Activated CD8-positive, alpha-beta memory T cell treated with anti-CD3 and anti-CD28 coated beads, Interleukin-2, amount 50 U/mL, for 24 hours (primary cell): ENCODE data around the gene C16orf46.

Experiments
- DNase-seq: peaks from one replicate; pipeline ENCODE4 v3.0.0-alpha.2; 2020; ENCODE audit errors: extremely low read depth

The C16orf46 gene

GRCh38 chr16:81018496-81018895 is 58.5 kb downstream of the C16orf46 start:
- DNase-seq = no peak

- DNase-seq = no peak
These were observed 62.4 kb downstream of the C16orf46 start for GRCh38 chr16:81014672-81015071.

- DNase-seq = no peak
These were observed 64.1 kb downstream of the C16orf46 start for GRCh38 chr16:81012974-81013373.
